ENCODE measurements around the gene ZNF771. TPM values are rescaled to one million over a fixed set of nuclear protein-coding genes. Genes with fewer than 3 reads are reported as not detected.

Gene ZNF771
- total RNA-seq, 4 donors from 2014 or later, result 7.4 to 28.1 (median 15.1) TPM

DNA sequence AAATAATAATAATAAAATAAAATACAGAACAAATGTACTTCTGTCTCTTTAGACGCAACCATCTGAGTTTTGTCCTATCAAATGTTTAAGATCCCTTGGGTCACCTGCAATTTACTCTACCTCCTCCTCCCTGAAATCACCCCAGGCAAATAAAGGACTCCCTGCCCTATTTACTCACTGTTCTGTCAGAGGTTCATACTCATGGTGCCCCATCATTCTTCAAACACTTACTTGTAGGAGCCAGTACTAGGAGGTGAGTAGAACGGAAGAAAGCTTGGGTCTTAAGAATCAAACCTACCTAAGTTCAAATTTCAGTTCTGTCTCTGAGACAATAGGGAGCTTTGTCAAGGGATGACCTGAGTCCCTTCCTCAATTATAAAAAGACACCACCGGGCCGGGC lies 40.9 kb upstream of the ZNF771 start:
- no peak overlapping the region for H3K4me3 ChIP-seq
- peaks cover 11 to 39% (median 32%) of the 10 kb centered on the region in 4 donors for H3K4me1 ChIP-seq
- in situ Hi-C loops (cut with MboI; ENCODE audit: low pct_ligation_motif_present in 1 of 4, low pct_unique_long_range_greater_than_20kb in 1 of 4, low sequenced_read_pairs in 3 of 4) (no loop called here), intact Hi-C loops (cut with DNase I; ENCODE audit: low total_unique reads) (no loop called here)
- TF ChIP-seq POLR2AphosphoS5 (IDR thresholded peaks at IDR 0.05), result no peak
- TF ChIP-seq, protein P1, sequence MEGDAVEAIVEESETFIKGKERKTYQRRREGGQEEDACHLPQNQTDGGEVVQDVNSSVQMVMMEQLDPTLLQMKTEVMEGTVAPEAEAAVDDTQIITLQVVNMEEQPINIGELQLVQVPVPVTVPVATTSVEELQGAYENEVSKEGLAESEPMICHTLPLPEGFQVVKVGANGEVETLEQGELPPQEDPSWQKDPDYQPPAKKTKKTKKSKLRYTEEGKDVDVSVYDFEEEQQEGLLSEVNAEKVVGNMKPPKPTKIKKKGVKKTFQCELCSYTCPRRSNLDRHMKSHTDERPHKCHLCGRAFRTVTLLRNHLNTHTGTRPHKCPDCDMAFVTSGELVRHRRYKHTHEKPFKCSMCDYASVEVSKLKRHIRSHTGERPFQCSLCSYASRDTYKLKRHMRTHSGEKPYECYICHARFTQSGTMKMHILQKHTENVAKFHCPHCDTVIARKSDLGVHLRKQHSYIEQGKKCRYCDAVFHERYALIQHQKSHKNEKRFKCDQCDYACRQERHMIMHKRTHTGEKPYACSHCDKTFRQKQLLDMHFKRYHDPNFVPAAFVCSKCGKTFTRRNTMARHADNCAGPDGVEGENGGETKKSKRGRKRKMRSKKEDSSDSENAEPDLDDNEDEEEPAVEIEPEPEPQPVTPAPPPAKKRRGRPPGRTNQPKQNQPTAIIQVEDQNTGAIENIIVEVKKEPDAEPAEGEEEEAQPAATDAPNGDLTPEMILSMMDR (IDR thresholded peaks at IDR 0.05), result no peak
- no peak for TF ChIP-seq POLR2A (IDR thresholded peaks at IDR 0.05)
- TF ChIP-seq EP300 (IDR thresholded peaks at IDR 0.05; ENCODE audit: low read depth), result no peak
- WGBS, 2 donors (ENCODE audit: low coverage in 1 of 2), result 85 to 90% methylated on average over 2 to 4 of the region's 4 CpGs
- H3K36me3 ChIP-seq, result peaks cover 0 to 14% (median 6%) of the 10 kb centered on the region in 4 donors
- no peak overlapping the region for H3K27ac ChIP-seq
- no peak for DNase-seq
- H3K27me3 ChIP-seq, result no peaks in the 10 kb centered on the region
- H3K9me3 ChIP-seq, result no peaks in the 10 kb centered on the region

DNA sequence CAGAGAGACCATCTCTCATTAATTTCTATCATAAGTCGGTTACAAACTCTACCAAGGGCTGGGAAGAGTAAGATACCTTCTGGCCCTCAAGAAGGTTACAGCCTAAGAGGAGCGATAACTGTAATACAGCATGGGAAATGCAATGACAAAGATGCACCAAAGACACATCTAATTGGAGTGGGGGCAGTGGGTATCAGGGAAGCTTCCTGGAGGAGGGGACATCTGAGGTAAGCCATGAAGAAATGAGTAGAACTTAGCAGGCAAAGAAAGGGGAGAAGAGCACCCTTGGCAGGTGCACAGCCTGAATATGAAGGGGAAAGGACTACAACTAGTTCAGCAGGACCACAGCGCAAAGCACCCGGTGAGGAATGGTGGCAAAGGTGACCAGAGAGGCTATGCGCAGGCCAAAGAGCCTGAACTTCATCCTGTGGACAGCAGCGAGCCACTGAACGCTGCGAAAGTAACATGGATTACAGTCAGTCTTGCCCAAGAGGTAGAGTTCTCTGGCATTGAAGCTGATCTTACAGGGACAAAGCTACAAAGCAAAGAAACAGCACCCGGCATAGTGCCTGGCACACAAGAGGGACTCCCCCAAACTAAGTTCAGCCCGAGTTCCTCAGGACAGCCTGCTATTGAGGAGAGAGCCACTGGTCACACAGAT lies 39.9 kb upstream of the ZNF771 start:
- in situ Hi-C loops (cut with MboI; ENCODE audit: low pct_ligation_motif_present in 1 of 4, low pct_unique_long_range_greater_than_20kb in 1 of 4, low sequenced_read_pairs in 3 of 4) (no loop called here), intact Hi-C loops (cut with DNase I; ENCODE audit: low total_unique reads) (no loop called here)
- TF ChIP-seq POLR2A (IDR thresholded peaks at IDR 0.05), result no peak
- no peak for DNase-seq
- H3K4me1 ChIP-seq, result peaks cover 11 to 41% (median 33%) of the 10 kb centered on the region in 4 donors
- peak overlapping the region in 3 of 4 donors; percentile 96 to 98 (median 98) for H3K4me3 ChIP-seq
- H3K27me3 ChIP-seq, result no peaks in the 10 kb centered on the region
- WGBS, 2 donors (ENCODE audit: low coverage in 1 of 2), result 54 to 59% methylated on average over 8 to 10 of the region's 10 CpGs
- H3K36me3 ChIP-seq, result peaks cover 0 to 11% (median 5%) of the 10 kb centered on the region in 4 donors
- peak overlapping the region; percentile 85 to 92 (median 88) for H3K27ac ChIP-seq
- H3K9me3 ChIP-seq, result no peaks in the 10 kb centered on the region

DNA sequence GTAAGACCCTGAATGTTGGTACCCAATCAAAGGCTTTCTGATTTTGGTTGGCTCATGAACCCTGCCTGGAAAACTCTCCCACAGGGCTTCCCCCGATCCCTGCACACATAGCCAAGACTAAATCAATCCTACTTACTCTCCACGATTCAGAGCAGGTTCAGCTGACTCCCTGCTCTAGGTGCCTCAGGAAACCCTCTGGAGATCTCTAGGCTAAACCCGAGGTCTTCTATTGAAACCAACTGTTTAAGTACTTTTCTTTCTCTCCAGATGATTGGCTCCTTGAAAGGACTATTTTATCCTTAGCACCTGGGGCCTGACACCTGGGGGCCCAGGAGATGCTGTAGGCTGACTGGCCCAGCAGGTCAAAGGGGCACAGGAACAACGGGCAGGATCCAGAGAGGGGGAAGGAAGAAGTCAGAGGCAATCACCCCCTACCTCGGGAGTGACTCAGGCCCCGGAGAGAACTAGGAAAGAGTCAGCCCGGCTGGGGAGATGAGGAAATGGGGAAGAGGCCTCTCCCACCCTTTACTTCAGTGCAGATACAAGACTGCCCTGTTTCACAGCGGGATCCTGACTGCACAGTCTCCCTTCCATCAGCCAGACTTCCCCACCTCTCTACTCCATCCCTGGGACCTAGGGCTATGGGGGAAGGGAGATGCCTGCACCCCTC lies 39.1 kb upstream of the ZNF771 start:
- H3K4me1 ChIP-seq, result peaks cover 11 to 41% (median 33%) of the 10 kb centered on the region in 4 donors
- no peaks in the 10 kb centered on the region for H3K27me3 ChIP-seq
- WGBS, 2 donors (ENCODE audit: low coverage in 1 of 2), result 0 to 2% methylated on average over 1 to 8 of the region's 8 CpGs
- TF ChIP-seq EP300 (IDR thresholded peaks at IDR 0.05; ENCODE audit: low read depth) (no peak), POLR2A (IDR thresholded peaks at IDR 0.05) (peak; percentile 13)
- TF ChIP-seq, protein P1 (IDR thresholded peaks at IDR 0.05), result no peak
- peaks cover 0 to 8% (median 4%) of the 10 kb centered on the region in 4 donors for H3K36me3 ChIP-seq
- H3K4me3 ChIP-seq, result peak overlapping the region; percentile 96 to 98 (median 97)
- in situ Hi-C loops (cut with MboI; ENCODE audit: low pct_ligation_motif_present in 1 of 4, low pct_unique_long_range_greater_than_20kb in 1 of 4, low sequenced_read_pairs in 3 of 4) (no loop called here), intact Hi-C loops (cut with DNase I; ENCODE audit: low total_unique reads) (no loop called here)
- H3K9me3 ChIP-seq, result no peaks in the 10 kb centered on the region
- H3K27ac ChIP-seq, result peak overlapping the region; percentile 85 to 92 (median 88)
- DNase-seq, result no peak

DNA sequence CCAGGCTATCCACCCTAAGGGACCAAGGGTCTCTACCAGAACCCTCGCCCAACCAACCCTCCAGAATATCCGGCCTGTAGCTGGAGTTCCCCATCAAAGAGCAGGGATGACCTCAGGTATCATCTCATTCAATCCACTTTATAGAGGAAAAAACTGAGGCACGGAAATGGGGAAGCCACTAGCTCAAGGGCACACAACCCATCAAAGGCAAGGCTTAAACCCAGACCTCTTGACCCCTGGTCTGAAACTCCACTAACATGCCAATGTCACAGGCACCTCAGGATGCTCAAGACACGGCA lies 38.7 kb upstream of the ZNF771 start:
- Histone ChIP-seq H3K4me3 (peak overlapping the region; percentile 96 to 98 (median 97)), H3K9me3 (no peaks in the 10 kb centered on the region), H3K4me1 (peaks cover 11 to 41% (median 33%) of the 10 kb centered on the region in 4 donors), H3K27me3 (no peaks in the 10 kb centered on the region), H3K36me3 (peaks cover 0 to 8% (median 4%) of the 10 kb centered on the region in 4 donors), H3K27ac (peak overlapping the region; percentile 85 to 92 (median 88))
- WGBS, 2 donors (ENCODE audit: low coverage in 1 of 2), result 3 to 11% methylated on average over 3 to 4 of the region's 4 CpGs
- DNase-seq, result no peak
- in situ Hi-C loops (cut with MboI; ENCODE audit: low pct_ligation_motif_present in 1 of 4, low pct_unique_long_range_greater_than_20kb in 1 of 4, low sequenced_read_pairs in 3 of 4), result no loop called here
- intact Hi-C loops (cut with DNase I; ENCODE audit: low total_unique reads), result no loop called here
- TF ChIP-seq, protein P1 (IDR thresholded peaks at IDR 0.05), result no peak
- TF ChIP-seq POLR2A (IDR thresholded peaks at IDR 0.05) (no peak), EP300 (IDR thresholded peaks at IDR 0.05; ENCODE audit: low read depth) (no peak)

Data from transverse colon (tissue), 4 donors.